ENCODE data around the gene KAT14.
"Not testable (repeated sequence)": the region's sequence is repeated elsewhere in the genome, so short reads cannot be mapped to it uniquely, and the experiment has no call there.

DNA sequence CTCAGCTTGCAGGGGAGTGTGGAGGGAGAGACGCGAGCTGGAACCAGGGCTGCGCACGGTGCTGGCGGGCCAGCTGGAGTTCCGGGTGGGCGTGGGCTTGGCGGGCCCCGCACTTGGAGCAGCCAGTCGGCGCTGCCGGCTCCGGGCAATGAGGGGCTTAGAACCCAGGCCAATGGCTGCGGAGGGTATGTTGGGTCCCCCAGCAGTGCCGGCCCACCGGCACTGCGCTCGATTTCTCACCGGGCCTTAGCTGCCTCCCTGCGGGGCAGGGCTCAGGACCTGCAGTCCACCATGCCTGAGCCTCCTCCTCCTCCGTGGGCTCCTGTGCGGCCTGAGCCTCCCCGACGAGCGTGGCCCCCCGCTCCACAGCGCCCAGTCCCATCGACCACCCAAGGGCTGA is 89.1 kb downstream of the KAT14 start:
- TF ChIP-seq CTCF, EP300, POLR2A (IDR thresholded peaks at IDR 0.05): not testable (repeated sequence)
